ENCODE results near the gene CAPRIN1. TPM values are rescaled to one million over a fixed set of nuclear protein-coding genes. Genes with fewer than 3 reads are reported as not detected.
A peak's percentile ranks its signal among the peaks of the same experiment; 100 is the strongest.

CAPRIN1 gene
- polyA plus RNA-seq, 3 donors, result 50.4 to 81.5 (median 59.2) TPM

DNA sequence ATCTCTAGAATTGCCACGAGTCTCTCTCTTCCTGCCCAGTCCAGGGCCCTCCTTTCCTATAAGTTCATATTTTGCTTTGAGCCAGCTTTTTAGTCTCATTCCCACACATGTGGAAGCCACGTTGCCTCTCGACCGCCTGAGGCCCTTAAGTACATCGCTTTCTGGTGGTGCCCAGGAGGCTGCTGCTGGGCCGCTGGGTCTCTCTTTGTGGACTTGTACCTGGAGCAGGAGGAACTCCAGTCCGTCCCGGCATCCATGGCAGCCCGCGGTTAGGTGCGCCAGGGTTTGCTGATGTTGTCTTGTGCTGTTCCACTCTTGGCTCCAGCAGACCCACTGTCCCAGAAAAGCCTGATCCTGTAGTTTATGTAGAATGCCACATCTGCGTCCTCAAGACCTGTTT lies 94.9 kb downstream of the CAPRIN1 start:
- WGBS (ENCODE audit: insufficient coverage), result 92% methylated on average over 8 of the region's 12 CpGs

GRCh38 chr11:34146866-34147265 lies 95.3 kb downstream of the CAPRIN1 start:
- Histone ChIP-seq H3K27me3 (ENCODE audit: control insufficient read depth in 2 of 2, insufficient read depth in 2 of 2, low read length in 2 of 2) (no peaks in the 10 kb centered on the region), H3K9me3 (replicated peaks in 1 of 2; ENCODE audit: control insufficient read depth in 1 of 2, insufficient read depth in 1 of 2, low read length in 2 of 2) (no peaks in the 10 kb centered on the region), H4K20me1 (ENCODE audit: insufficient read depth, low read length) (no peaks in the 10 kb centered on the region), H3K4me2 (replicated peaks; ENCODE audit: extremely low read depth, low read length, poor library complexity, severe bottlenecking) (no peak overlapping the region), H3K79me2 (ENCODE audit: insufficient read depth, low read length) (no peaks in the 10 kb centered on the region), H3K27ac (ENCODE audit: low read depth in 1 of 2, low read length in 2 of 2) (no peak overlapping the region), H3K4me3 (replicated peaks in 1 of 3; ENCODE audit: low read depth in 2 of 3, low read length in 3 of 3) (no peak overlapping the region), H3K36me3 (replicated peaks in 1 of 2; ENCODE audit: control insufficient read depth in 1 of 2, insufficient read depth in 2 of 2, low read length in 2 of 2) (peaks cover 68 to 96% of the 10 kb centered on the region in 2 donors), H3K9ac (ENCODE audit: insufficient read depth, low read length, poor library complexity, severe bottlenecking) (no peak overlapping the region), H2AFZ (ENCODE audit: insufficient read depth, low read depth, low read length, poor library complexity, severe bottlenecking) (no peak overlapping the region), H3K4me1 (ENCODE audit: control insufficient read depth in 1 of 2, insufficient read depth in 2 of 2, low read length in 2 of 2) (peaks cover 15 to 18% of the 10 kb centered on the region in 2 donors)
- TF ChIP-seq, protein P1, sequence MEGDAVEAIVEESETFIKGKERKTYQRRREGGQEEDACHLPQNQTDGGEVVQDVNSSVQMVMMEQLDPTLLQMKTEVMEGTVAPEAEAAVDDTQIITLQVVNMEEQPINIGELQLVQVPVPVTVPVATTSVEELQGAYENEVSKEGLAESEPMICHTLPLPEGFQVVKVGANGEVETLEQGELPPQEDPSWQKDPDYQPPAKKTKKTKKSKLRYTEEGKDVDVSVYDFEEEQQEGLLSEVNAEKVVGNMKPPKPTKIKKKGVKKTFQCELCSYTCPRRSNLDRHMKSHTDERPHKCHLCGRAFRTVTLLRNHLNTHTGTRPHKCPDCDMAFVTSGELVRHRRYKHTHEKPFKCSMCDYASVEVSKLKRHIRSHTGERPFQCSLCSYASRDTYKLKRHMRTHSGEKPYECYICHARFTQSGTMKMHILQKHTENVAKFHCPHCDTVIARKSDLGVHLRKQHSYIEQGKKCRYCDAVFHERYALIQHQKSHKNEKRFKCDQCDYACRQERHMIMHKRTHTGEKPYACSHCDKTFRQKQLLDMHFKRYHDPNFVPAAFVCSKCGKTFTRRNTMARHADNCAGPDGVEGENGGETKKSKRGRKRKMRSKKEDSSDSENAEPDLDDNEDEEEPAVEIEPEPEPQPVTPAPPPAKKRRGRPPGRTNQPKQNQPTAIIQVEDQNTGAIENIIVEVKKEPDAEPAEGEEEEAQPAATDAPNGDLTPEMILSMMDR (IDR thresholded peaks at IDR 0.05), result no peak
- DNase-seq, result no peak
- intact Hi-C loops (cut with micrococcal nuclease), result no loop called here
- H3K4me3 Mint-ChIP-seq, result no peak overlapping the region
- 100% methylated on average over 3 of the region's 5 CpGs for WGBS (ENCODE audit: insufficient coverage)
- no peaks in the 10 kb centered on the region for H3K27me3 Mint-ChIP-seq (ENCODE audit: low read depth in 3 of 3)
- peaks cover 74 to 79% of the 10 kb centered on the region in 2 donors for H3K36me3 Mint-ChIP-seq
- no peaks in the 10 kb centered on the region for H3K9me3 Mint-ChIP-seq
- H3K4me1 Mint-ChIP-seq, result peaks cover 23% of the 10 kb centered on the region
- peak overlapping the region in 3 of 7 donors; percentile 0 to 57 (median 50) for H3K27ac Mint-ChIP-seq

More for the DNA sequence above, 94.9 kb downstream of the CAPRIN1 start:
- no peak overlapping the region for H3K4me2 ChIP-seq (replicated peaks; ENCODE audit: extremely low read depth, low read length, poor library complexity, severe bottlenecking)
- H3K4me3 ChIP-seq (replicated peaks in 1 of 3; ENCODE audit: low read depth in 2 of 3, low read length in 3 of 3), result no peak overlapping the region
- H4K20me1 ChIP-seq (ENCODE audit: insufficient read depth, low read length), result no peaks in the 10 kb centered on the region
- H2AFZ ChIP-seq (ENCODE audit: insufficient read depth, low read depth, low read length, poor library complexity, severe bottlenecking), result no peak overlapping the region
- intact Hi-C loops (cut with micrococcal nuclease), result no loop called here
- H3K36me3 ChIP-seq (replicated peaks in 1 of 2; ENCODE audit: control insufficient read depth in 1 of 2, insufficient read depth in 2 of 2, low read length in 2 of 2), result peaks cover 73 to 98% of the 10 kb centered on the region in 2 donors
- H3K27me3 Mint-ChIP-seq (ENCODE audit: low read depth in 3 of 3), result no peaks in the 10 kb centered on the region
- H3K9me3 ChIP-seq (replicated peaks in 1 of 2; ENCODE audit: control insufficient read depth in 1 of 2, insufficient read depth in 1 of 2, low read length in 2 of 2), result no peaks in the 10 kb centered on the region
- peaks cover 23% of the 10 kb centered on the region for H3K4me1 Mint-ChIP-seq
- no peaks in the 10 kb centered on the region for H3K9me3 Mint-ChIP-seq
- H3K27ac Mint-ChIP-seq, result peak overlapping the region in 3 of 7 donors; percentile 24 to 69 (median 50)
- H3K27ac ChIP-seq (ENCODE audit: low read depth in 1 of 2, low read length in 2 of 2), result peak overlapping the region in 1 of 2 donors; percentile 41
- no peak overlapping the region for H3K9ac ChIP-seq (ENCODE audit: insufficient read depth, low read length, poor library complexity, severe bottlenecking)
- H3K4me1 ChIP-seq (ENCODE audit: control insufficient read depth in 1 of 2, insufficient read depth in 2 of 2, low read length in 2 of 2), result peaks cover 15 to 18% of the 10 kb centered on the region in 2 donors
- peaks cover 75 to 82% of the 10 kb centered on the region in 2 donors for H3K36me3 Mint-ChIP-seq
- TF ChIP-seq, protein P1 (IDR thresholded peaks at IDR 0.05), result no peak
- no peak for DNase-seq
- H3K4me3 Mint-ChIP-seq, result no peak overlapping the region
- H3K27me3 ChIP-seq (ENCODE audit: control insufficient read depth in 2 of 2, insufficient read depth in 2 of 2, low read length in 2 of 2), result no peaks in the 10 kb centered on the region
- H3K79me2 ChIP-seq (ENCODE audit: insufficient read depth, low read length), result no peaks in the 10 kb centered on the region
